H1 (cell line): ENCODE results near the gene RNGTT. TPM values are rescaled to one million over a fixed set of nuclear protein-coding genes. Genes with fewer than 3 reads are reported as not detected.

Experiments used
- RBBP5 ChIP-seq: IDR thresholded peaks from 2 replicates; pipeline ENCODE4 v1.7.1; 2012; ENCODE audit warnings: low read depth, mild to moderate bottlenecking, inconsistent platforms, low read length, moderate library complexity, borderline replicate concordance
- TAF7 ChIP-seq: optimal IDR thresholded peaks from 2 replicates; pipeline ENCODE3; 2011; ENCODE audit warnings: low read depth, mild to moderate bottlenecking, inconsistent platforms, low read length, moderate library complexity, borderline replicate concordance
- polyA plus RNA-seq, 7 experiments: library from polyadenylated mRNA; depleted of rRNA in 3 of 7; stranded (reverse) in 5 of 7; unstranded in 2 of 7; fragments of >200 nt in 5 of 7; fragments of 200-250 nt in 2 of 7; gene quantifications; 1 replicate in 5 of 7; 2 replicates in 1 of 7; 4 replicates in 1 of 7; pipeline versions ENCODE4 v1.2.1 to v1.2.3, GENCODE V29; 2011 to 2013; ENCODE audit warnings: missing spikeins in 2 of 7, mixed read lengths in 2 of 7
- total RNA-seq: library from RNA; stranded (reverse); fragmentation: NEBNext Ultra II Directional; extraction: Animal tissue kit (Norgen Biotek cat#: 25700); gene quantifications from 2 replicates; pipeline ENCODE4 v1.2.1, GENCODE V29; 2021

The RNGTT gene
- total and polyA plus RNA-seq, 2 of the 8 experiments (the other 6 are each of a cell fraction or from before 2014, with no cell fraction given): 3.6 to 21.2 TPM

- no peak for TF ChIP-seq TAF7
- no peak for TF ChIP-seq RBBP5
Measured at GRCh38 chr6:88865275-88865674, 98.1 kb downstream of the RNGTT start (continued).
